Stimulated activated CD8-positive, alpha-beta memory T cell treated with anti-CD3 and anti-CD28 coated beads, Interleukin-4, amount 100 ng/mL, for 4 hours (primary cell): Measurements from ENCODE around the gene GOLM1.
"Not testable (repeated sequence)": the region's sequence is repeated elsewhere in the genome, so short reads cannot be mapped to it uniquely, and the experiment has no call there.

Experiments used
- DNase-seq, 2 donors: peaks; one replicate each; pipeline ENCODE4 v3.0.0-alpha.2; 2020; ENCODE audit warnings: low read depth in 2 of 2, low spot score in 1 of 2

GOLM1 gene

GRCh38 chr9:86098824-86099700 is at the start of gene GOLM1:
Gene GOLM1 (minus strand): TSS chr9:86099558. CDS start chr9:86079320, 20,238 bp downstream.
- no peak for DNase-seq

DNA sequence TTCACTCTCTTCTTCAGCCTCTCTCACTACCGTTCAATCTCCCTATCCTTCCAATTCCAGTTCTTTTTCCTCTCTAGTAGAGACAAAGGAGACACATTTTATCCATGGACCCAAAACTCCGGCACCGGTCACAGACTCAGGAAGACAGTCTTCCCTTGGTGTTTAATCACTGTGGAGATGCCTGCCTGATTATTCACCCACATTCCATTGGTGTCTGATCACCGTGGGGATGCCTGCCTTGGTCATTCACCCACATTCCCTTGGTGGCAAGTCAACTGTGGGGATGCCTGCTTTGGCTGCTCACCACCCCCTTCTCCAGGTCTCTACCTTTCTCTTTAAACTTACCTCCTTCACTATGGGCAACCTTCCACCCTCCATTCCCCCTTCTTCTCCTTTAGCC is 47.3 kb upstream of the GOLM1 start:
- not testable (repeated sequence) for DNase-seq

GRCh38 chr9:86145960-86146359 is 46.6 kb upstream of the GOLM1 start:
- DNase-seq = not testable (repeated sequence)

DNA sequence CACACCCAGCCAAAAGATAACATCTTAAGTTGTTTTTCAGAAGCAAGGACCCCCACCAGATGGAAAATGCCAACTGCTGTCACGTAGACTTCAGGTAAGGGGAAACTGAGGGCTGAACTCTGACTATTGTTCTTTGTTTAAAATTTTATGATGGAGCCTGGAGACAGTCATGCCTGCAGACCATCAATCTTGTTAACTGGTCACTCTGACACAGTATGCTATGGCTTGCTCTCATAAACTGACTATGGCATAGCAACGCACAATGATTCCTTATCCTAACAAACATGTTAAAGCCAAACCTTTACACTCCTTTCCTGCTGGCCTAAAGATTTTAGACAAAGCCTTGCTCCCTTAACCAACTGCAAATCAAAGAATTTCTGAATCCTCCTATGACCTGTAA is 43.6 kb upstream of the GOLM1 start:
- DNase-seq = no peak

- no peak for DNase-seq
These were observed 42.5 kb upstream of the GOLM1 start for GRCh38 chr9:86141843-86142242.

GRCh38 chr9:86135371-86135770 is 36.0 kb upstream of the GOLM1 start:
- DNase-seq = no peak

DNA sequence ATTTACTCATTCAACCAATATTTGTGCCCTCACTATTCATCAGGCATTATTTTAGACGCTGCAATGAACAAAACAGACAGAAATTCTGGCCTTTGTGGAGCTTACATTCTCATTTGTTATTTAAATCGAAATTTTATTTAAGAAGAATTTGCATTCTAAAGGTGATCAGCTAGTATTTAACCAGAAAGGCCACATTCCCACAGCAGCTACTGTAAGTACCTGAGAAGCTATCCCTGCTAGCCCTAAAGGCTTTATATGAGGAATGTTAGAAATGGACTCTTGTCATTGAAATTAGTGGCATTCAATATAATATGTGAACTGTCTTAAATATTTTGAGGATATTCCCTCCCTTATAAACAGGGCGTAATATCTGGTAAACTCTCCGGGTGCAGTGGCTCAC is 35.0 kb upstream of the GOLM1 start:
- DNase-seq = no peak

- no peak for DNase-seq
These were observed 29.0 kb upstream of the GOLM1 start for GRCh38 chr9:86128235-86128822.

- no peak for DNase-seq
These were observed 27.9 kb upstream of the GOLM1 start for GRCh38 chr9:86126998-86127972.

GRCh38 chr9:86122311-86122710 is 23.0 kb upstream of the GOLM1 start:
- no peak for DNase-seq

- no peak for DNase-seq
These were observed 20.1 kb upstream of the GOLM1 start for GRCh38 chr9:86119457-86119856.

DNA sequence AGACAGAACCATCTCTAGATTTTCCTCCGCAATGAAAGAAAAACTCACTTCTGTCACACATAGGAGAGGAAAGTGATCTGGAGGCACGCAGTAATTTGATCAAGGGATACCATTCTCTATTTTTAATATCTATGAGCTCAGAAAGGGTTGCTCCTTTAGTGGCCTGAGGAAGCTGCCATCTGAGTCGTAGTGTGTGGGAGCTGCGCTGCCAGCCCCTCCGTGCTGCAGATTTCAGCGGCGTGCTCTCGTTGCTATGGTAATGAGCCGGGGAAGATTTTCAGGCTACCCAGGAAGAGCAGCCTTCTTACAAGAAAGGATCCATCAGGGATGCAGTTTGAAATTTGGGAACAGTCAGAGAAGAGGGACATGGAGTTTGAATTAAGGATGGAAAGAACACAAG is 17.1 kb upstream of the GOLM1 start:
- DNase-seq = no peak

- no peak for DNase-seq
These were observed 16.5 kb upstream of the GOLM1 start for GRCh38 chr9:86115886-86116285.

DNA sequence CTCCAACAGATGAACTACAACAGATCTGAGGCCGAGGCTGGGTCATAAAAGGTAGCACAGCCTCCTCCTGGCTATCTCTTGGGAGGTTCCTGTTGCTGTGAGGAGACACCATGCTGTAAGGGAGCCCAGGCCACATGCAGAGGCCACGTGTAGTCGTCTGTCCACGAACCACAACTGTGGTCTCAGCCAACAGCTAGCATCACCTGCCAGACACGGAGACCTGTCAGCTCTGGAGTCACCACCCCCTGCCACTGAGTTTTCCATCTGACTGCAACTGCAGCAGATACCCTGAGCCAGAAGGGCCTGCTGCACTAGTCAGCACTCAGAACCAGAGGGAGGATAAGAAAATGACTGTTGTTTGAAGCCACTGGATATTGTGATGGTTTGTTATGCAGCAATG is 12.7 kb upstream of the GOLM1 start:
- DNase-seq = no peak

GRCh38 chr9:86102626-86103025 is 3.3 kb upstream of the GOLM1 start:
- DNase-seq = no peak

- DNase-seq = no peak
These were observed 475 bp upstream of the GOLM1 start for GRCh38 chr9:86099701-86100364.

DNA sequence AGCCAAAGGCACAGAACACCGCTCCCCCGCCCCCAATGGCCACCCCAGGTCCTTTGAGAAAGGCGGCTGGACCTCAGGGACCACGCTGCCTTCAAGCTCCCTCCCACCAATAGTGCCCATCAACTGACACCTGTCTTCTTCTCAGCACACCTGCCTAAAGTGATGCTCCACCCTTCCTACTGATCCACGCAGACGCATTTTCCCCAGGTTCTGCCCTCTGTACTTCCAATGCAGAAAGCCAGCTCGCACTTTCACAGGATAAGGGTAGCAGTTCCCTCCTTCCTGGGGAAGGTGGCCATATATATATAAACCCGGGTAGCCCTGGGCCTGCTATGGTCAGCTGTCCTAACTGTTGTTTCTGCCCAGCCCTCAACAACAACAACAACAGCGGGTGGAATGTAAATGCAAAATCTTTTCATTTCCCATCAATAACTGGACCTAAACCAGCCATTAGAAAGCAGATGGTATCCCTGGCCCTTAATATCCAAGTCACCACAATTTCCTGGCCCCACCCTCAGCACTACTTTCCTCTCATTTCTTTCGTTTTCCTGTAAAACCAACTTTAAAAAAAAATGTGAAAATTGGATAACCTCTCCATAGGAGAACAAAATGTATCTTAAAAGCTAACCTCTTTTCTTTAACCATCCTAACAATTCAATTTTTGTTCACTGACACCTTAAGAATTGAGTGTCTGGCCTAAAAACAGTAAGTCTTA is 1.7 kb downstream of the GOLM1 start:
- no peak for DNase-seq

DNA sequence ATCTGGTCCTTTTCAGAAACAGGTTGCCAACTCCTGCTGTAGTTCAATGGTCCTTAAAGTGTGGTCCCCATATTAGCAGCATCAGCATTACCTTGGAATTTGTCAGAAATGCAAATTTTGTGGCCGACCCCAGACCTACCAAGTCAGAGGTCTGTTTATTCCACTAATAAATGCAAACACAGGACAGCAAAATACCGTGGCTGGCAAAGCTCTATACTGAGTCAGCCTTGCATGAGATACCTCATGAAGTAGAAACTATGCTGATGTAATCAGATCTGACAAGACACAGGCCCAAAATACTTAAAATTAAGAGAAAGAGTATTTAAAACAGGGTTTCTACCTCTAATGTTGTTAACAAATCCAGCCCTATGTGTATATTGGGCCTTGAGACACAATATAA is 3.0 kb downstream of the GOLM1 start:
- DNase-seq = no peak

DNA sequence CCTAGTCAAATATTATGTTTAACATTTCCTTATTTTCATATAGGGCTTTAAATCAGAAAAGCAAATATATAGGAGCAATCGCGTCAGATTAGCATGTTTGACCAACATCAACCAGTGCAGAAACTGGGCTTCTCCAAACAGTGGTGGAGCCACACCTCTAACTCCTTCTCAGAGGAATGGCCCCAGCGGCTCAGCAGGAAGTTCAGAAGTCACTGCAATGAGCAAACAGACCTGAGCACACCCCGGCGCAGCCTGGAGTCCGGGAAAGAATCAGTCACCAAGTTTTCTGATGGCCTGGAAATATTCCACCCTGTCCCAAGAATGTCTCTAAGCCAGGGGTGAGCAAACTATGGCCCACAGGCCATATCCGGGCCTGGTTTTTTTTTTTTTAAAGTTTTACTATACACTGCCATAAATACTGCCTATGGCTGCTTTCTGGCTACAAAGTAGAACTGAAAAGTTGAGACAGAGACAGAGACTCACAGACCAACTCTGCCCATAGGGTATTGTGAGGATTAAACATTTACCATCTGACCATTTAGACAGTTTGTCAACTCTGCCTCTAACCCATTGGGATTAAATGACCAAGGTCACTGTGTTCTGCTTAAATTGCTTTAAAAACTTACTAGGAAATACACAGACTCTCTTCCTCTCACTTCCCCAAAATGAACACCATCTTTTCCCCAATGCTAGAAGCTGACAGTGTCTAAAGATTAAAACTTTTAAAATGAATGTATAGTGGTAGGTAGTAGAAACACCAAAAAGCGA is 5.4 kb downstream of the GOLM1 start:
- DNase-seq = no peak

DNA sequence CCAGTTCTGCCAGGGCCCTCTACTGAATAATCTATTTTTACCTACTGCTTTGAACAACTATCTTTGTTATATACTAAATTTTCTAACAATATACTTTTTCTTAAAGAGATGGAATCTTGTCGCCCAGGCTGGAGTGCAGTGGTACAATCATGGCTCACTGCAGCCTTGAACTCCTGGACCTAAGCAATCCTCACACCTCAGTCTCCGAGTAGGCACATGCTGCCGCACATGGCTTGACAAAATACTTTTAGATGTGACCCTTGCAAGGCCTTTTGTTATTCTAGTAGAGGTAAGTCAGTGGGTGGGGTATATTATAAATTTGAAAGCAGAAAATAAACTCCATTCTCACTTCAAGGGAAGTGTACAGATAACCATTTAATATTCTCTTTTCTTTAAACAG is 7.9 kb downstream of the GOLM1 start:
- DNase-seq = no peak
